HepG2 (cell line): ENCODE results near the gene MGST2. TPM values are rescaled to one million over a fixed set of nuclear protein-coding genes. Genes with fewer than 3 reads are reported as not detected.

Experiments used
- ATAC-seq: fragments of 200-7000 bp; cut with Tn5 transposase; 3 replicates; pipeline ENCODE4 v1.9.1; 2020; ENCODE audit warnings: mild to moderate bottlenecking, moderate library complexity
- BruUV-seq: library from RNA; stranded (reverse); fragments of 400-500 nt; replicated peaks from 2 replicates; lab custom pipeline; 2021; lab: Mats Ljungman, UMichigan
- CTCF ChIA-PET: fragments of 300-600 bp; formaldehyde crosslinking; extraction: SDS; loops from one replicate; lab custom pipeline; 2021; ENCODE audit warnings: low total read pairs, inconsistent platforms, low intra/inter-chr PET ratio; lab: Yijun Ruan, JAX
- POLR2A ChIA-PET: fragments of 350-600 bp; sonication (Branson Sonifier 250); formaldehyde crosslinking; loops from one replicate; lab custom pipeline; 2020; ENCODE audit warnings: antibody characterized with exemption, inconsistent platforms; lab: Yijun Ruan, JAX
- DNase-seq: peaks from one replicate; pipeline ENCODE4 v3.0.0-alpha.2; 2015; ENCODE audit warnings: low spot score
- FAIRE-seq: peaks from 3 replicates; lab custom pipeline; 2011; peaks lifted over from hg19 to GRCh38; lab: Jason Lieb, UNC
- H2AFZ ChIP-seq: one replicate; pipeline ENCODE4 v1.6.1; 2011; ENCODE audit warnings: low read length, inconsistent platforms
- H3K27ac ChIP-seq: fragments of 300-600 bp; 3 replicates; pipeline ENCODE4 v1.8.0; 2011; ENCODE audit warnings: mixed run types, mild to moderate bottlenecking, mixed read lengths, low read length, inconsistent platforms; ENCODE audit not compliant: insufficient read depth; ENCODE audit errors: extremely low read length
- H3K27me3 ChIP-seq, 2 experiments: fragments of 200-600 bp in 1 of 2; 2 replicates in 1 of 2; 3 replicates in 1 of 2; pipeline versions ENCODE4 v1.6.0 to v1.8.0; 2011; ENCODE audit warnings: low read length in 2 of 2, mild to moderate bottlenecking in 2 of 2, moderate library complexity in 2 of 2, inconsistent platforms in 1 of 2; ENCODE audit not compliant: insufficient read depth in 2 of 2, control insufficient read depth in 1 of 2
- H3K36me3 ChIP-seq, 2 experiments: fragments of 200-600 bp in 1 of 2; replicated peaks in 1 of 2; 2 replicates in 1 of 2; 3 replicates in 1 of 2; pipeline versions ENCODE4 v1.5.1 to v1.8.0; 2011; ENCODE audit warnings: low read length in 2 of 2, inconsistent platforms in 1 of 2; ENCODE audit not compliant: insufficient read depth in 2 of 2, control insufficient read depth in 1 of 2
- H3K4me1 ChIP-seq: 2 replicates; pipeline ENCODE4 v1.5.1; 2012; ENCODE audit warnings: low read length, inconsistent platforms; ENCODE audit not compliant: insufficient read depth
- H3K4me2 ChIP-seq: 2 replicates; pipeline ENCODE4 v1.6.0; 2011; ENCODE audit warnings: low read depth, low read length, inconsistent platforms
- H3K4me3 ChIP-seq, 3 experiments: fragments of 200-600 bp in 1 of 3; sonication (generic), shearing (Covaris generic) in 1 of 3; replicated peaks in 1 of 3; 2 replicates each; pipeline ENCODE4 v1.5.1; 2011 to 2016; ENCODE audit warnings: low read length in 3 of 3, inconsistent platforms in 2 of 3, low read depth in 2 of 3, mild to moderate bottlenecking in 2 of 3, control low read depth in 1 of 3, mixed read lengths in 1 of 3; ENCODE audit not compliant: insufficient read depth in 1 of 3
- H3K79me2 ChIP-seq: one replicate; pipeline ENCODE4 v1.6.1; 2011; ENCODE audit warnings: low read length, inconsistent platforms; ENCODE audit not compliant: insufficient read depth
- H3K9ac ChIP-seq: 2 replicates; pipeline ENCODE4 v1.6.0; 2011; ENCODE audit warnings: mild to moderate bottlenecking, low read depth, low read length, inconsistent platforms; ENCODE audit not compliant: insufficient read depth
- H3K9me3 ChIP-seq: 2 replicates; pipeline ENCODE4 v1.5.1; 2012; ENCODE audit warnings: mild to moderate bottlenecking, low read length
- H4K20me1 ChIP-seq: 2 replicates; pipeline ENCODE4 v1.6.0; 2011; ENCODE audit warnings: inconsistent platforms, mild to moderate bottlenecking, low read length, moderate library complexity; ENCODE audit not compliant: insufficient read depth
- SMARCE1 ChIP-seq: fragments of 450-650 bp; IDR thresholded peaks from 2 replicates; pipeline ENCODE4 v1.6.1; 2017; ENCODE audit warnings: borderline replicate concordance
- SMYD3 ChIP-seq: sonication (generic); formaldehyde crosslinking; IDR thresholded peaks from 2 replicates; pipeline ENCODE4 v1.8.1; 2023; ENCODE audit warnings: mild to moderate bottlenecking, missing genetic modification reagents
- TOPORS ChIP-seq: sonication (generic); formaldehyde crosslinking; IDR thresholded peaks from 2 replicates; pipeline ENCODE4 v1.8.0; 2023; ENCODE audit warnings: mild to moderate bottlenecking, missing genetic modification reagents
- WGBS: methylation state at CpG from one replicate; pipeline ENCODE4 v1.1.6; 2017; ENCODE audit warnings: low lambda C conversion rate; 5-methylcytosine and 5-hydroxymethylcytosine counted together
- in situ Hi-C: cut with HindIII; loops from 2 replicates; pipeline ENCODE4 v1.10.0; 2017; ENCODE audit warnings: low pct_unique_long_range_greater_than_20kb; ENCODE audit not compliant: extremely low pct_ligation_motif_present
- intact Hi-C: fragments of 100-400 bp; cut with micrococcal nuclease; formaldehyde crosslinking; loops from one replicate; pipeline ENCODE4 v1.10.0; 2022; ENCODE audit not compliant: unreplicated experiment
- polyA plus RNA-seq, 8 experiments: library from polyadenylated mRNA; depleted of rRNA in 3 of 8; stranded (reverse) in 7 of 8; unstranded in 1 of 8; fragments of >200 nt; fragmentation: Illumina TruSeq in 4 of 8; extraction: Trizol in 4 of 8; gene quantifications; 2 replicates each; pipeline versions ENCODE4 v1.2.1 to v1.2.3, GENCODE V29; 2011 to 2016; ENCODE audit warnings: low read depth in 4 of 8, missing spikeins in 1 of 8, mixed read lengths in 1 of 8; ENCODE audit not compliant: insufficient read depth in 1 of 8
- total RNA-seq, 5 experiments: library from RNA; depleted of rRNA; stranded (reverse); fragments of >200 nt; fragmentation: Illumina TruSeq; extraction: Trizol; gene quantifications; 2 replicates each; pipeline ENCODE4 v1.2.3, GENCODE V29; 2016; ENCODE audit warnings: low read depth in 1 of 5
- TF ChIP-seq, protein P1 (sequence below): sonication (generic); formaldehyde crosslinking; IDR thresholded peaks from one replicate; pipeline ENCODE4 v1.5.1; 2020; ENCODE audit warnings: mild to moderate bottlenecking, missing genetic modification reagents; ENCODE audit errors: not compliant biosample characterization
- TF ChIP-seq, protein P2 (sequence below): sonication (generic); formaldehyde crosslinking; IDR thresholded peaks from 2 replicates; pipeline ENCODE4 v1.5.1; 2020; ENCODE audit warnings: missing genetic modification reagents, mild to moderate bottlenecking, borderline replicate concordance
- TF ChIP-seq, protein P3 (sequence below): IDR thresholded peaks from 2 replicates; pipeline ENCODE4 v1.6.1; 2016; ENCODE audit warnings: missing genetic modification reagents, missing compliant biosample characterization
- TF ChIP-seq, protein P4 (sequence below): sonication (generic); formaldehyde crosslinking; IDR thresholded peaks from 2 replicates; pipeline ENCODE4 v1.5.1; 2020; ENCODE audit warnings: mild to moderate bottlenecking, missing genetic modification reagents

MGST2 gene
- total and polyA plus RNA-seq, 2 of the 13 experiments (the other 11 are each of a cell fraction or from before 2014, with no cell fraction given), result 205 to 416 TPM

DNA sequence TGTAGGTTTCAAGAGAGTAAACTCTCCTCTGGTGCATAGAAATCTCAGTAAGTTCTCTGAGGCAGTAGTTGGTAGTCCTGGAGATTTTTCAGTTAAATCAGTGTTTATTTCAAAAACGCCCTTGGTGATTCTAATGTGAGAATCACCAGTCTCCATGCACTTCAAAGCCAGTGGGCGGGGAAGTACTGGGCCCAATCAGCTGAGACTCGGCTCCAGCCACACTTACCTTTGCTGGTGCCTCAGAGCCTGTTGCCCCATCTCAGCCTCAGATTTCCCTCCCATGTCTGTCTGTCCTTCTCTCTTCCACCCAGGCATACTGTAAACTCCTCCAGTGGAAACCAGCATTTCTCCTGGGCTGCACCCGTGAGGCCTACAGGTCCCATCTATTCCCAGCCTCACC, 7.4 kb upstream of the MGST2 start (continued):
- TF ChIP-seq, protein P1, sequence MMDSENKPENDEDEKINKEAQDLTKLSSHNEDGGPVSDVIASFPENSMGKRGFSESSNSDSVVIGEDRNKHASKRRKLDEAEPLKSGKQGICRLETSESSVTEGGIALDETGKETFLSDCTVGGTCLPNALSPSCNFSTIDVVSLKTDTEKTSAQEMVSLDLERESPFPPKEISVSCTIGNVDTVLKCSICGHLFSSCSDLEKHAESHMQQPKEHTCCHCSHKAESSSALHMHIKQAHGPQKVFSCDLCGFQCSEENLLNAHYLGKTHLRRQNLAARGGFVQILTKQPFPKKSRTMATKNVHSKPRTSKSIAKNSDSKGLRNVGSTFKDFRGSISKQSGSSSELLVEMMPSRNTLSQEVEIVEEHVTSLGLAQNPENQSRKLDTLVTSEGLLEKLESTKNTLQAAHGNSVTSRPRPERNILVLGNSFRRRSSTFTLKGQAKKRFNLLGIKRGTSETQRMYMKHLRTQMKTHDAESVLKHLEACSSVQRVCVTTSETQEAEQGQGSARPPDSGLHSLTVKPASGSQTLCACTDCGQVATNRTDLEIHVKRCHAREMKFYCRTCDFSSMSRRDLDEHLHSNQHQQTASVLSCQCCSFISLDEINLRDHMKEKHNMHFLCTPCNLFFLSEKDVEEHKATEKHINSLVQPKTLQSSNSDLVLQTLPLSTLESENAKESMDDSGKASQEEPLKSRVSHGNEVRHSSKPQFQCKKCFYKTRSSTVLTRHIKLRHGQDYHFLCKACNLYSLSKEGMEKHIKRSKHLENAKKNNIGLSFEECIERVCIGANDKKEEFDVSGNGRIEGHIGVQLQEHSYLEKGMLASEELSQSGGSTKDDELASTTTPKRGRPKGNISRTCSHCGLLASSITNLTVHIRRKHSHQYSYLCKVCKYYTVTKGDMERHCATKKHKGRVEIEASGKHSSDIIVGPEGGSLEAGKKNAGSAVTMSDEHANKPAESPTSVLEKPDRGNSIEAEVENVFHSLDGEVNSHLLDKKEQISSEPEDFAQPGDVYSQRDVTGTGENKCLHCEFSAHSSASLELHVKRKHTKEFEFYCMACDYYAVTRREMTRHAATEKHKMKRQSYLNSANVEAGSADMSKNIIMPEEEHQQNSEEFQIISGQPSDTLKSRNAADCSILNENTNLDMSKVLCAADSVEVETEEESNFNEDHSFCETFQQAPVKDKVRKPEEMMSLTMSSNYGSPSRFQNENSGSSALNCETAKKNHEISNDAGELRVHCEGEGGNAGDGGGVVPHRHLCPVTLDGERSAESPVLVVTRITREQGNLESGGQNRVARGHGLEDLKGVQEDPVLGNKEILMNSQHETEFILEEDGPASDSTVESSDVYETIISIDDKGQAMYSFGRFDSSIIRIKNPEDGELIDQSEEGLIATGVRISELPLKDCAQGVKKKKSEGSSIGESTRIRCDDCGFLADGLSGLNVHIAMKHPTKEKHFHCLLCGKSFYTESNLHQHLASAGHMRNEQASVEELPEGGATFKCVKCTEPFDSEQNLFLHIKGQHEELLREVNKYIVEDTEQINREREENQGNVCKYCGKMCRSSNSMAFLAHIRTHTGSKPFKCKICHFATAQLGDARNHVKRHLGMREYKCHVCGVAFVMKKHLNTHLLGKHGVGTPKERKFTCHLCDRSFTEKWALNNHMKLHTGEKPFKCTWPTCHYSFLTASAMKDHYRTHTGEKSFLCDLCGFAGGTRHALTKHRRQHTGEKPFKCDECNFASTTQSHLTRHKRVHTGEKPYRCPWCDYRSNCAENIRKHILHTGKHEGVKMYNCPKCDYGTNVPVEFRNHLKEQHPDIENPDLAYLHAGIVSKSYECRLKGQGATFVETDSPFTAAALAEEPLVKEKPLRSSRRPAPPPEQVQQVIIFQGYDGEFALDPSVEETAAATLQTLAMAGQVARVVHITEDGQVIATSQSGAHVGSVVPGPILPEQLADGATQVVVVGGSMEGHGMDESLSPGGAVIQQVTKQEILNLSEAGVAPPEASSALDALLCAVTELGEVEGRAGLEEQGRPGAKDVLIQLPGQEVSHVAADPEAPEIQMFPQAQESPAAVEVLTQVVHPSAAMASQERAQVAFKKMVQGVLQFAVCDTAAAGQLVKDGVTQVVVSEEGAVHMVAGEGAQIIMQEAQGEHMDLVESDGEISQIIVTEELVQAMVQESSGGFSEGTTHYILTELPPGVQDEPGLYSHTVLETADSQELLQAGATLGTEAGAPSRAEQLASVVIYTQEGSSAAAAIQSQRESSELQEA (CRISPR knock-in tag), result no peak

DNA sequence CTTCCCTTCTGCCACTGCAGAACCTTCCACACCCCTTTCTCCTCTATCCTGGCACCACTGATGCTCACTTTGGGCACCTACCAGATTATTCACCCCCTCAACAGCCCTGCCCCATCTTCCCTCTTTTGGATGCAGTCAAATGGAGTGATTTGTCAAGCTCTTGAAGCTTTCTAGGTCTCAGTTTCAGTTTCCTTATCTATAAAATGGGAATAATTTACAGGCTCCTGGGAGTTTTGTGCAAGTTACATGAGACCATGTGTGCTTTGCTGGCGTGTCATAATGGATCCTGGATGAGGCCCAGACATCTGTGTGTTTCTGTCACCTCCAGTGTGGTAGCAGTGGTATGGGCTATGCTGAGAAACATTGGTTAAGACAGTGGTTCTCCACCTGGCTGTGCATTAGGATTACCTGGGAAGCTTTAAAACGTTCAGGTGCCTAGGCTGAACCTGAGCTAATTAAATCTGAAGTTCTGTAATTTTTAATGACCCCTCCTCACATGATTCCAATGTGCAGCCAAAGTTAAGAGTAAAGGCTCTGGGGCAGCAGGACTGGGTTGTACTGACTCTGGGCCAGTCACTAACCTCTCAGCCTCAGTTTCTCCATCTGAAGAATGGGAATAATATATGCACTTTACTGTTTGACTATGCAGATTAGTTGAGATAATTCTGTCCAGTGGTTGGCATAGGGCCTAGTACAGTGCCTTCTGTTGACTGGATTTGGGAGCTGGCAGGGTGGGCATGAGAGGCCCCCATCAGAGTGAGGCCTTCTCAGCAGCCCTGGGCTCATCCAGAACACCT, 6.8 kb upstream of the MGST2 start:
- no peaks in the 10 kb centered on the region for H3K36me3 ChIP-seq
- BruUV-seq, result no TSS peak
- in situ Hi-C loops, result loop anchor here (5.0 kb wide), 2 partner anchors 84 to 594 kb away; no protein-coding TSS in a partner anchor
- ChIA-PET CTCF (no interaction called here), POLR2A (interaction anchor here (2.1 to 3.6 kb wide), 3 partner anchors 7 to 34 kb away, joined by 6 to 37 read pairs (median 10); partner anchors contain the start of gene MGST2)
- H3K27ac ChIP-seq, result peak overlapping the region; percentile 81
- no peak for DNase-seq
- H2AFZ ChIP-seq, result no peak overlapping the region
- H4K20me1 ChIP-seq, result no peaks in the 10 kb centered on the region
- H3K4me1 ChIP-seq, result peaks cover 86% of the 10 kb centered on the region
- 81% methylated on average over 2 of the region's 2 CpGs for WGBS
- H3K9me3 ChIP-seq, result no peaks in the 10 kb centered on the region
- intact Hi-C loops, result loop anchor here (5.0 kb wide), 1 partner anchor 669 kb away; no protein-coding TSS in a partner anchor
- H3K27me3 ChIP-seq, result no peaks in the 10 kb centered on the region
- H3K4me3 ChIP-seq, result peak overlapping the region in 1 of 3 experiments; percentile 58; a peak in 2 of 6 replicates
- FAIRE-seq, result no peak
- ATAC-seq, result no peak
- H3K4me2 ChIP-seq, result peak overlapping the region; percentile 81
- peaks cover 2% of the 10 kb centered on the region for H3K79me2 ChIP-seq
- peak overlapping the region; percentile 7 for H3K9ac ChIP-seq
- TF ChIP-seq SMYD3 (CRISPR knock-in tag) (no peak), SMARCE1 (no peak), TOPORS (CRISPR knock-in tag) (no peak)
- TF ChIP-seq, protein P2, sequence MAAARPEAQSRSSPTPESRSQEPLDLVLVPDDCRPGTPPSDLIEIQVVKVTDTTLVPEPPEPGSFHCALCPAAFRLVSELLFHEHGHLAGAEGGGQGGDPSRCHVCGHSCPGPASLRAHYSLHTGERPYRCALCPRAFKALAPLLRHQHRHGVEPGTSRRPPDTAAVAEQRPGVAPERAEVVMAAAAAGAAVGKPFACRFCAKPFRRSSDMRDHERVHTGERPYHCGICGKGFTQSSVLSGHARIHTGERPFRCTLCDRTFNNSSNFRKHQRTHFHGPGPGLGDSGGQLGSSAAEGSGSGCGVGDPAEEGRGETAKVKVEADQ, result no peak
- TF ChIP-seq, protein P3, sequence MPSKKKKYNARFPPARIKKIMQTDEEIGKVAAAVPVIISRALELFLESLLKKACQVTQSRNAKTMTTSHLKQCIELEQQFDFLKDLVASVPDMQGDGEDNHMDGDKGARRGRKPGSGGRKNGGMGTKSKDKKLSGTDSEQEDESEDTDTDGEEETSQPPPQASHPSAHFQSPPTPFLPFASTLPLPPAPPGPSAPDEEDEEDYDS (CRISPR knock-in tag), result peak; percentile 1; the same call in 1 of the 2 replicates
- TF ChIP-seq, protein P4, sequence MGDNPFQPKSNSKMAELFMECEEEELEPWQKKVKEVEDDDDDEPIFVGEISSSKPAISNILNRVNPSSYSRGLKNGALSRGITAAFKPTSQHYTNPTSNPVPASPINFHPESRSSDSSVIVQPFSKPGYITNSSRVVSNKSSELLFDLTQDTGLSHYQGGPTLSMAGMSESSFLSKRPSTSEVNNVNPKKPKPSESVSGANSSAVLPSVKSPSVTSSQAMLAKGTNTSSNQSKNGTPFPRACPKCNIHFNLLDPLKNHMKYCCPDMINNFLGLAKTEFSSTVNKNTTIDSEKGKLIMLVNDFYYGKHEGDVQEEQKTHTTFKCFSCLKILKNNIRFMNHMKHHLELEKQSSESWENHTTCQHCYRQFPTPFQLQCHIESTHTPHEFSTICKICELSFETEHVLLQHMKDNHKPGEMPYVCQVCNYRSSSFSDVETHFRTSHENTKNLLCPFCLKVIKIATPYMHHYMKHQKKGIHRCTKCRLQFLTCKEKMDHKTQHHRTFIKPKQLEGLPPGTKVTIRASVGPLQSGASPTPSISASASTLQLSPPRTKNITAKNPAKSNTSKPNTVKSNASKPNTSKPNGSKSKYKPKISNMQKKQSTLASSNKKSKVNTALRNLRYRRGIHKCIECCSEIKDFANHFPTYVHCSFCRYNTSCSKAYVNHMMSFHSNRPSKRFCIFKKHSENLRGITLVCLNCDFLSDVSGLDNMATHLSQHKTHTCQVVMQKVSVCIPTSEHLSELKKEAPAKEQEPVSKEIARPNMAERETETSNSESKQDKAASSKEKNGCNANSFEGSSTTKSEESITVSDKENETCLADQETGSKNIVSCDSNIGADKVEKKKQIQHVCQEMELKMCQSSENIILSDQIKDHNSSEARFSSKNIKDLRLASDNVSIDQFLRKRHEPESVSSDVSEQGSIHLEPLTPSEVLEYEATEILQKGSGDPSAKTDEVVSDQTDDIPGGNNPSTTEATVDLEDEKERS (CRISPR knock-in tag), result no peak
